HuH-7 (cell line): ENCODE results near the gene TBC1D22A.

ENCODE experiments used
- DNase-seq: peaks from one replicate; pipeline ENCODE4 v3.0.0; 2011; ENCODE audit warnings: low spot score

TBC1D22A gene

GRCh38 chr22:46835693-46836092, 73.2 kb downstream of the TBC1D22A start:
- DNase-seq, result no peak

GRCh38 chr22:46841522-46841921, 79.1 kb downstream of the TBC1D22A start:
- DNase-seq, result no peak

DNA sequence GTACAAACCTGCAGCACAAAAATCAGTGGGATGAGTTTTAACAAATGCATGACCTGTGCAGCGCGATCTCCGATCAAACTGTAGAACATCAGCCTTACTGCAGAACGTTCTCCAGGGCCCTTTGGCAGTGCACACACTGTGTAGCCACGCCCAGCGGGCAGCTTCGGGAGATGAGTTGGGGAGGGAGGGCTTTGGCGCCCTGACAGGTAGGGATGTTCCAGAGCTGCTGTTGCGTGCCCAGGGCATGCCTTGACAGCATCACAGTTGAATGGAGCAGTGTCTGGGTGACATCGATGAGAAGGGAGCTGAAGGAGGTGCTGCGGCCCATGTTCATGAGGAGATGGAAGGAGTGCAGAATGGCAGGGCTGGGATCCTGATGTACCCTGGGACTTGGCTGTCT, 80.2 kb downstream of the TBC1D22A start:
- DNase-seq, result no peak

DNA sequence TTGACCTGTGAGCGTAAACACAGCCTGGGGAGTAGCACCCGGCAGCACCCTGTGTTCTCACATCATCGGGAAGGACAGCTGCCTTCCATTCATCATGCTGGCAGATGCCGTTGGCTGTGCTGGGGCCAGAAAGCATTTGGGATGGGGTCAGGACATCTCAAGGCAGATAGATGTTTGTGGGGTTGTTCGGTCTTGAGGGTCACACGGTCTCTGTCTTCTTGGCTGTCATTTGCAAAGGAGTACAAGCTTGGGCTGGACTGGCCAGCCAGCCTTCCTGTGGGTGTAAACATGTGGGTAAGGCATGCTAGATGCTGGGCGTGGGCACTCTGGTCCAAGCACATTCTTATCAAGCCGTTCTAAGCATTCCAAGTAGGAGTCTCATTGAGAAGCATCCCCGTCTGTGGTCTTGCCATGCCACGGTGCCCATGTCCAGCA, 81.4 kb downstream of the TBC1D22A start:
- no peak for DNase-seq

- DNase-seq, result no peak
These were observed 82.3 kb downstream of the TBC1D22A start for GRCh38 chr22:46844606-46845210.

DNA sequence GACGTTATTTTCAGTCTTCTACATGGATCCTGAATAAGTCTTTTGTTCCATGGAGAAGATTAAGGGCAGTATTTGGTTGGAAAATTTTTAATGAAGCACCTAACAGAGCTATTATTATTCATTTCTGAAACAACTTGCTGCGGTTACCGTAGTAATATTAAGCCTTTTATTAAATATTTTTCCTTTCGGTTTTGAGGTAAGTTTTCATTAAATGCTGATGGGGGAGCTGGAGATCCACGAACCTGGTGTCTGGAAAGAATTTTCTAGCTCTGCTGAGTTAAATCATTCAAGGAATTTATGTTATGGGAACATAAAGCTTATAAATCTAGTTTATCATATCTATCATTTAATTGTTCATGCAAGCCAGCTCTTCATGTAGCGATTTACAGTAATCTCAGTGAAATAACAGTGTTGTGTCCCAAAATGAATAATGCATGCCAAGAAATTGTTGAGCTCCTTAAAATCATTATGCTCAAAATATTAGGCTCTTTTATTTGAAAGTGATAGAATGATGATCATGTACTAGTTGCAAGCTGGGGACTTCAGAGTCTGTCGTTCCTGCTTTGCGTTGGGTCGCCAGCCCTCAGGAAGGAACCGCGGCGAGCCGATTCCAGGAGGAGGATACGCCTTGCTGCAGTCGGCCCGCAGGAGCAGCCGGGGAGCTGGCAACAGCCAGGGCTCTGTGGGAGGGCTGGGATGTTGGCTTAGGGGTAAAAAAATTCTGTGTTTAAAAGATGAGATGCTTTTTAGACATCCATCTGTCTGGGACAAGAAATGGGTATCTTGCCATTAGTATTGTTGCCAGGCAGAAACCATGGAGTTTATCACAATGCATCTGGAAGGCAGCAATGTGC, 83.1 kb downstream of the TBC1D22A start:
- DNase-seq, result no peak

DNA sequence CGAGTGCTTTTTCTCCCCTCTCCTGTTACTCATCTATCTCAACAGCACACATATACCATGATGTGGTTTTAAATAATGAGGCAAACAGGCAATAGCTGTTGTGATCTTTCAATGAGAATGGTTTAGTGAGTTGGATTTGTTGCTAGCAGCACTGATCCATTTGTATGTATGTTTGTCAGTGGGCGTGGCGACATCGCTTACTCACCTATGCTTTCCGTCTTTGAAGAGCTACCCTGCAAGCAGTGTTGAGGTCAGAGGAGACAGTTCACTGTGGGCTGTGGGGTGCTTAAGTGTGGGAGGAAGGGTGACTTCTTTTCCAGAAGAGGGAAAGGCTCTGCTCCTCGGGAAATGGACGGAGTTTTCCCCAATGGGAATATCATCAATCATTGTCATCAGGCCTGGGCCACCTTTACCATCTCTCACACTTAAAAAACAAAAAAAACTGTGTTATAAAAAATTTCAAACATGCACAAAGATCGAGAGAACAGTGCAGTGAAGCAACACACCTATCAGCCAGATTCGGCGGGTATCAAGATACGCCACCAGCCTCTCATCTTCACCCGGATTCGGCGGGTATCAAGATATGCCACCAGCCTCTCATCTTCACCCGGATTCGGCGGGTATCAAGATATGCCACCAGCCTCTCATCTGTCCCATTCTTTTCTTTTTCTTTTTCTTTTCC, 83.8 kb downstream of the TBC1D22A start:
- DNase-seq, result no peak

DNA sequence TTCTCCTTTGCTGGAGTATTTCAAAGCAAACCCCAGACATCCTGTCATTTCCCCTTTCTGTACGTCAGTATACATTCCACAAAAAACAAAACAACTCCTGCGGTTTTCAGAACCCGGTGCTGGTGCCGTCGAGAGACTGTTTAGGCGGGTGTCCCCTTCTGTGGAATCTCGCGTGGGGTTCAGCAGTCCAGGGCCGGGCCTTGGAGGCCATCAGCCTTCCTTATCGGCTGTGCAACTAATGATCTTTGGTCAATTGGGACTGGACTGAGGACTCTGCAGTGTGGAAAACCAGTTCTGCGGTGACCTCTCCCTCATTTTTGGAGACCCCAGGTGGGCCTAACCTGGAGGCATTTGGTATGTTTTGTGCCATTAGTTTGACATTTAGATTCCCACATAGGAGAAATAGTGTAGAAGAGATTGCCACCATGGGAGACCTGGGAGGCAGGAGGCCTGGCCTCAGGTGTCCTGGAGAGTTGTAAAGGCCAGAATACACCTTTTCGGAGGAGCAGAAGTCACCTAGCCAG, 84.4 kb downstream of the TBC1D22A start:
- no peak for DNase-seq

- no peak for DNase-seq
These were observed 85.7 kb downstream of the TBC1D22A start for GRCh38 chr22:46848197-46848596.

DNA sequence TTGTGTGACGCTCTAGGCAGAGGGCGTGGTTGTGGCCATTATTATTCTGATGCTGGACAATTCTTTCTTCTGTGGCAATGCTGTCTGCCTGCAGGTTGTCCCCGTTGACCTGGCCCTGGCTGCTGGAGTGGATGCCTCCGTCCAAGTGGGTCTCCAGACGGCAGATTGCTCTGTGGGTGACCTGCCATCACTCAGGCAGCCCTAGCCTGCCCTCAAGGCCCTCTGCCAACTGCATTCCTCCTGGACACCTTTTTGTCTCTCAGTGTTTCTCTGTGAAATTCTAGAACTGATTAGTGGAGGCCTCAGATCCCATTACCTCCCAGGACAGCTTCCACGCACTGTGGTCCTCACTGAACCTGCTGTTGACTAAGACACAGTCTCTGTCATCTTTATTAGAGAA, 86.7 kb downstream of the TBC1D22A start:
- no peak for DNase-seq

- no peak for DNase-seq
These were observed 87.5 kb downstream of the TBC1D22A start for GRCh38 chr22:46849951-46850350.

- no peak for DNase-seq
These were observed 88.9 kb downstream of the TBC1D22A start for GRCh38 chr22:46851311-46851710.

DNA sequence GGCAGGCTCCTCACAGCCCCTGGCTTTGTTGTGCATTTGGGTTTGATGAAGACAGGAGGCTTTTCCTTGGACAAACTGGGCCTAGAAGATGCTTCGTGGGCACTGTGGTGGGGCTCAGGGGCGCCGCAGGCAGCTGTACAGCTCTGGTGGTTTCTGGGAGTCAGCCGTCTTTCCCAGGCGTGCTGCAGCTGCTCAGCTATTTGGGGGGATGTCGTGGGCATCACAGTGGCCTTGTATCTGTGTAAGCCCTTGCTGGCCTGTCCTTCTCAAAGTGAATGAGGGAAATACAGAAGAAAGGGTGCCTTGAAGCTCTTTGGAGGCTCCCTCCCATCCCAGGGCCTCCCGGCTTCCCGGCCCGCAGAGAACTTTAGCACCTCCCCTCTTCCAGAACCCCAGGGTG, 89.5 kb downstream of the TBC1D22A start:
- DNase-seq, result no peak

DNA sequence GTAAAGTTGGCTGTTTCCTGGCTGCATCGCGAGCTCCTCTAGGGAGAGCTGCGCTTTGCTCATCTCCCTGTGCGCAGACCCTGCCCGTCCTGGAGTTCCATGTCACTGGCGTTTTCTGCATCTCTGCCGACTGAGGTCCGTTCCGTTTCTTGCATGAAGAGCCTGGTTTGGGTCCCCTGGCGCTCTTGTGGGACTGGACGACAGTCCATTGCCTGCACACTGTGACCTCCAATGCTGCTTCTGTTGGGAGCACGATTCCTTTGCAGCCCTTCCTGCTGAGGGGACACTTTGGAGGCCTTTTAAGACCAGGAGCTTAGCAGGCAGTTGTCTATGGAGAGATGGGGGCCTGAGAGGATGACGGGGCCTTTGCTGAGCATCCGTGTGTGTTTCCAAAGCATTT, 90.3 kb downstream of the TBC1D22A start:
- no peak for DNase-seq

DNA sequence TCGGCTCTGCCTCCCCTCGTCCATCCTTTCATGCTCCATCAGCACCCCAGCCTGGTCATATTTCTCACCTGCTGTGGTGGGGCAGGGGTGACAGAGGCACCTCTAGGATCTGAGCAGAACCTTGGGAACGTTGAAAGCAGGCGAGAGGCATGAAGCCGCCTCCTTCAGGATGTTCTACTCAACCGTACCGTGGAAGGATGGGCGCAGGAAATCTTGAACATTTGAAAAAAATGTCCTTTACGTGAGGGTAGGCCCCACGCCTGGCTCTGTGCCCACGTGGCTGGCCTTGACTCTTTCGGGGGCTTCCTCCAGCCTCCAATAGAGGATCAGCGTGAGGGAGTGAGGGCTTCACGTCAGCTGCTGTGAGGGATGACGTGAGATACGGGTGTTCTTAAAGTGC, 90.7 kb downstream of the TBC1D22A start:
- no peak for DNase-seq

- no peak for DNase-seq
These were observed 91.8 kb downstream of the TBC1D22A start for GRCh38 chr22:46854125-46854870.

DNA sequence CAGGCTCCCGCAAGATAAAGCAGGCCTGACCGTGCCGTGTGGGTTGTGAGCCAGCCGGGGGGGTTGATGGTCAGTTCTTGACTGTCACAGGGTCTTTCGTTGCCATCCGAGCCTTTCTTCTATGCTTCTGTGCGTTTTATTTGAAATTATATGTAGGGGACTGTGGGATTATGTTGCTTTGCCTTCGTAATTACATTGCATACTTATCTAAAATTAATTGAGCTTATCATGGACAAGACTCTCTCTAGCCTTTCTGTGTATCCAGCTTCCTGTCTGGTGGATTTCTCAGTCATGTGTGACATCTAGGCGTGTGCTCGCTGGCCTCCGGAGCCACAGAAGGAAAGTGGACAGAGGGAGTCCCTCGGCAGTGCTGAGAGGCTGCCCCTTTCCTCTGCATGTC, 93.2 kb downstream of the TBC1D22A start:
- DNase-seq, result no peak

DNA sequence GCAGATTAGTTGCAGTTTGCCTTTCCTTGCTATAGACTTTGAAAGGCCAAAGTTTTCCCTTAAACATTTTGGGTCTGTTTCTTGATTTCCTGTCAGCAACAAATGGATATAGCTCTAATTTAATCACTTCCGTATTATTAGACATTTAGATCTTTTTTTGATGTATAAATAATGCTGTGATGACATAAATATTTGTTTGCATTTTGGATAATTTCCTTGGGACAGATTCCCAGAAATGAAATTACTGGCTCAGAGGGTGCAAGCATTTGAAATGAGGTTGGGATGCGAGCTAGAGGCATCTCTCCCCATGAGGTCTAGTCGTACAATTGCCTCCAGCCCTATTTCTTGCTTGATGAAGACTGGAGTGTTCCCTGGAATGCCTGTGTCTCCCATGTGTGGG, 94.2 kb downstream of the TBC1D22A start:
- DNase-seq, result no peak

DNA sequence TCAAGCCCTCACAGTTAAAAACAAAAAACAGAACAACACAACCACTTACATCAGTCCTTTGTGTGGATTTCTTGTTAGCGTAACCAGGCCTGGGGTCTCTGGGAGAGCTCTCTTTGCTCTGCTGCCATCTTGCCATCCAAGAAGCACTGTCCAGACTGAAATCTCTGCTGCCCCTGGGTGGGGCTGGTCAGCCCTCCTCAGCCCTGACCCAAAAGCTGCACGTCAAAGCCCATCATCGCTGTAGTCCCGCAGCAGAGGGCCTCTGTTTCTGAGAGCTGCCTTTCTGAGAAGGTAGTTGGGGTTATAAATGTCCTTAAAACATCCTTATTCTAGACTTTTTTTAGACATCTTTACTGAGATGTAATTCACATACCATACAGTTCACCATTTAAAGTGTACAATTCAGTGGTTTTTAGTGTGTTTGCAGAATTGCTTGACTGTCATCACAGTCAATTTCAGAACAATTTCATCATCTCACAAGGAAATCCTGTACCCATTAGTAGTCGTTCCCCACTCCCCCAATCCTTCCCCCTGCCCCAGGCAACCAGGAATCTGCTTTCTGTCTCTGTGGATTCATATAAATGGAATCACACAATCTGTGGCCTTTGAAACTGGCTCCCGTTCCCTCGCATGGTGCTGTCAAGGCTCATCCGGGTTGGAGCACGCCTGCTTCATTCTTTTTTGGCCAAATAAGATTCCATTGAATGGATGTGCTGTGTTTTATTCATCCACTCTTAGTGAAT, 94.9 kb downstream of the TBC1D22A start:
- no peak for DNase-seq

- no peak for DNase-seq
These were observed 95.4 kb downstream of the TBC1D22A start for GRCh38 chr22:46857885-46858143.

GRCh38 chr22:46858181-46858771, 95.8 kb downstream of the TBC1D22A start:
- DNase-seq, result no peak
